K562 (cell line): ENCODE measurements around the gene SHH. TPM values are rescaled to one million over a fixed set of nuclear protein-coding genes. Genes with fewer than 3 reads are reported as not detected.

Source experiments
- ATAC-seq: fragments of 200-7000 bp; cut with Tn5 transposase; 3 replicates; pipeline ENCODE4 v1.9.1; 2020; ENCODE audit warnings: moderate library complexity
- BruUV-seq: library from RNA; stranded (reverse); fragments of 400-500 nt; replicated peaks from 2 replicates; lab custom pipeline; 2021; lab: Mats Ljungman, UMichigan
- CTCF ChIA-PET: fragments of 300-600 bp; formaldehyde crosslinking; extraction: SDS; loops from one replicate; lab custom pipeline; 2021; ENCODE audit warnings: low intra/inter-chr PET ratio; lab: Yijun Ruan, JAX
- POLR2A ChIA-PET: fragments of 300-600, 350-650 bp; sonication (Branson Sonifier 250); formaldehyde crosslinking; extraction: SDS; loops from one replicate; lab custom pipeline; 2021; ENCODE audit warnings: antibody characterized with exemption, inconsistent platforms; lab: Yijun Ruan, JAX
- DNase-seq, 4 experiments: peaks; one replicate each; pipeline versions ENCODE4 v3.0.0 to v3.0.0-alpha.2; 2011 to 2018; ENCODE audit warnings: low spot score in 3 of 4, mixed read lengths in 3 of 4; ENCODE audit errors: extremely low read depth in 1 of 4
- FAIRE-seq: peaks from 2 replicates; lab custom pipeline; 2011; peaks lifted over from hg19 to GRCh38; lab: Jason Lieb, UNC
- H2AFZ ChIP-seq: 2 replicates; pipeline ENCODE4 v1.6.0; 2011; ENCODE audit warnings: low read depth, low read length, control low read depth, inconsistent platforms
- H3K27ac ChIP-seq: fragments of 200-600 bp; 3 replicates; pipeline ENCODE4 v1.8.0; 2011; ENCODE audit warnings: low read depth, mild to moderate bottlenecking, control low read depth, inconsistent platforms, low read length, moderate library complexity, mixed read lengths; ENCODE audit errors: extremely low read depth
- H3K27me3 ChIP-seq, 2 experiments: fragments of 300-600 bp in 1 of 2; 2 replicates in 1 of 2; 3 replicates in 1 of 2; pipeline versions ENCODE4 v1.6.0 to v1.8.0; 2011; ENCODE audit warnings: inconsistent platforms in 2 of 2, low read length in 2 of 2, mild to moderate bottlenecking in 1 of 2, mixed read lengths in 1 of 2, moderate library complexity in 1 of 2; ENCODE audit not compliant: control insufficient read depth in 2 of 2, insufficient read depth in 2 of 2
- H3K36me3 ChIP-seq: fragments of 300-600 bp; 3 replicates; pipeline ENCODE4 v1.8.0; 2011; ENCODE audit warnings: mild to moderate bottlenecking, low read length, inconsistent platforms; ENCODE audit not compliant: control insufficient read depth, insufficient read depth
- H3K4me1 ChIP-seq, 2 experiments: fragments of 200-600 bp in 1 of 2; replicated peaks in 1 of 2; 2 replicates in 1 of 2; 3 replicates in 1 of 2; pipeline versions ENCODE4 v1.5.1 to v1.8.0; 2011; ENCODE audit warnings: inconsistent platforms in 2 of 2, low read length in 2 of 2, mild to moderate bottlenecking in 1 of 2, mixed read lengths in 1 of 2, moderate library complexity in 1 of 2; ENCODE audit not compliant: control insufficient read depth in 2 of 2, insufficient read depth in 2 of 2
- H3K4me2 ChIP-seq: 2 replicates; pipeline ENCODE4 v1.6.1; 2011; ENCODE audit warnings: low read length, control low read depth, inconsistent platforms, mixed read lengths; ENCODE audit not compliant: insufficient read depth
- H3K4me3 ChIP-seq: fragments of 200-600 bp; sonication (generic), shearing (Covaris generic); 2 replicates; pipeline ENCODE4 v1.5.1; 2016; ENCODE audit warnings: control low read depth, inconsistent platforms
- H3K79me2 ChIP-seq: fragments of 200-600 bp; 3 replicates; pipeline ENCODE4 v1.8.0; 2011; ENCODE audit warnings: low read length, inconsistent platforms; ENCODE audit not compliant: control insufficient read depth, insufficient read depth
- H3K9ac ChIP-seq, 2 experiments: 2 replicates each; pipeline versions ENCODE4 v1.6.0 to v1.6.1; 2011; ENCODE audit warnings: low read depth in 2 of 2, low read length in 2 of 2, control low read depth in 1 of 2, inconsistent platforms in 1 of 2, mild to moderate bottlenecking in 1 of 2, mixed read lengths in 1 of 2; ENCODE audit not compliant: insufficient read depth in 1 of 2
- H3K9me1 ChIP-seq: one replicate; pipeline ENCODE4 v1.6.0; 2011; ENCODE audit warnings: inconsistent platforms, mild to moderate bottlenecking, low read length, moderate library complexity; ENCODE audit not compliant: control insufficient read depth, insufficient read depth
- H3K9me3 ChIP-seq: replicated peaks from 2 replicates; pipeline ENCODE4 v1.5.1; 2011; ENCODE audit warnings: low read depth, low read length, inconsistent platforms; ENCODE audit not compliant: control insufficient read depth, insufficient read depth
- H4K20me1 ChIP-seq: replicated peaks from 2 replicates; pipeline ENCODE4 v1.6.1; 2011; ENCODE audit warnings: low read length, inconsistent platforms, mixed read lengths; ENCODE audit not compliant: control insufficient read depth, insufficient read depth
- CHD4 ChIP-seq: fragments of 200-600 bp; sonication (generic); IDR thresholded peaks from 3 replicates; pipeline ENCODE4 v1.6.1; 2012; ENCODE audit warnings: low read depth, mild to moderate bottlenecking, mixed read lengths, low read length, inconsistent platforms; ENCODE audit not compliant: insufficient read depth, insufficient replicate concordance, poor library complexity, severe bottlenecking
- GTF2F1 ChIP-seq: IDR thresholded peaks from 2 replicates; pipeline ENCODE4 v1.6.1; 2011; ENCODE audit warnings: low read depth, low read length, improper control_type of control experiment
- LARP7 ChIP-seq: fragments of 450-650 bp; IDR thresholded peaks from 2 replicates; pipeline ENCODE4 v1.6.1; 2016
- SREBF1 ChIP-seq: fragments of 150-350 bp; IDR thresholded peaks from 2 replicates; pipeline ENCODE4 v1.6.1; 2014; ENCODE audit warnings: antibody characterized with exemption, low read depth, low read length, borderline replicate concordance
- TFAM ChIP-seq: fragments of 250-450 bp; sonication (Bioruptor Pico); conservative IDR thresholded peaks from 2 replicates; pipeline ENCODE4 v1.5.0; 2021; ENCODE audit warnings: mild to moderate bottlenecking, moderate library complexity
- ZNF175 ChIP-seq: fragments of 200-800 bp; sonication (Bioruptor generic); IDR thresholded peaks from 2 replicates; pipeline ENCODE4 v1.6.1; 2016; ENCODE audit warnings: low read depth, mild to moderate bottlenecking, missing genetic modification characterization, missing compliant biosample characterization
- WGBS: fragments of 100-300 bp; shearing (Covaris generic); methylation state at CpG from one replicate; pipeline ENCODE4 v1.1.6; 2016; ENCODE audit warnings: low coverage, mixed read lengths; ENCODE audit not compliant: insufficient coverage; ENCODE audit errors: missing lambda C conversion rate; 5-methylcytosine and 5-hydroxymethylcytosine counted together
- in situ Hi-C: fragments of 300-500 bp; cut with MboI; formaldehyde crosslinking; loops from 4 replicates; pipeline ENCODE4 v1.15.0; 2018; ENCODE audit warnings: inconsistent platforms, mixed read lengths
- intact Hi-C: fragments of 100-400 bp; cut with micrococcal nuclease; formaldehyde crosslinking; loops from 2 replicates; pipeline ENCODE4 v1.14.2; 2022
- polyA plus RNA-seq, 8 experiments: library from polyadenylated mRNA; depleted of rRNA in 4 of 8; stranded (reverse) in 5 of 8; unstranded in 3 of 8; fragments of >200 nt; fragmentation: Nextera tagmentation in 2 of 8; fragmentation: Illumina TruSeq in 1 of 8; extraction: Ambion mirVana in 2 of 8; extraction: Trizol in 1 of 8; gene quantifications; 2 replicates each; pipeline versions ENCODE4 v1.2.1 to v1.2.3, GENCODE V29; 2011 to 2014; ENCODE audit warnings: inconsistent platforms in 1 of 8, missing spikeins in 1 of 8
- total RNA-seq, 7 experiments: library from RNA; depleted of rRNA in 6 of 7; stranded (reverse); fragments of >200 nt in 6 of 7; fragmentation: Illumina TruSeq in 2 of 7; extraction: Trizol in 2 of 7; gene quantifications; 2 replicates each; pipeline versions ENCODE4 v1.2.1 to v1.2.3, GENCODE V29; 2011 to 2021; ENCODE audit warnings: low replicate concordance in 1 of 7
- TF ChIP-seq, protein P1 (sequence below): fragments of 250-450 bp; sonication (Bioruptor Pico); IDR thresholded peaks from 2 replicates; pipeline ENCODE4 v1.9.0; 2021; ENCODE audit warnings: mild to moderate bottlenecking
- TF ChIP-seq, protein P2 (sequence below): fragments of 450-650 bp; formaldehyde crosslinking; conservative IDR thresholded peaks from 2 replicates; pipeline ENCODE4 v1.4.0; 2022; ENCODE audit warnings: mild to moderate bottlenecking, missing genetic modification characterization

Gene SHH
- total and polyA plus RNA-seq, 9 of the 15 experiments (the other 6 are each of a cell fraction or from before 2014, with no cell fraction given), result 0.09 TPM; not detected in 8

DNA sequence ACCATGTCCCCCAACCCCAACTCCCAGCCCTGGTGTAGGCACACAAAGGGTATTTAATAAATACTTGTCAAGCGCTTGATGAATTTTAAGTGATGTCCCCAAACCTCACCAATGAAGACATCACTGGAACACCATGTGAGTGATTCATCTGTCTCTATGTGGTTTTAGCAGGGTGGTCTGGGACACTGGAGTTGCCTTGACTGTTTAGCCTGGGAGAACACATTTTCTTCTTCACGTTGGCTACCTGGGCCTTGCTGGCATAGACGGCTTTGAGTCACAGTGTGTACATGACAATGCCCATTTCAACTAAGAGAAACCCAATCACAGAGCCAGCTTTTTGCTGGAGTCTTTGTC, 24.8 kb upstream of the SHH start:
- DNase-seq (no peak), FAIRE-seq (no peak), ATAC-seq (no peak)
- H3K27ac ChIP-seq, result no peak overlapping the region
- in situ Hi-C loops (no loop called here), intact Hi-C loops (no loop called here)
- H3K27me3 ChIP-seq, result peaks cover 74 to 92% of the 10 kb centered on the region in 2 experiments
- no peaks in the 10 kb centered on the region for H3K9me3 ChIP-seq
- no TSS peak for BruUV-seq
- H2AFZ ChIP-seq, result no peak overlapping the region
- H3K4me2 ChIP-seq, result no peak overlapping the region
- CTCF ChIA-PET, result no interaction called here
- H3K9ac ChIP-seq, result no peak overlapping the region
- H3K4me1 ChIP-seq, result no peaks in the 10 kb centered on the region
- H4K20me1 ChIP-seq, result peaks cover 24% of the 10 kb centered on the region
- no peaks in the 10 kb centered on the region for H3K9me1 ChIP-seq
- WGBS, result 1% methylated on average over 3 of the region's 3 CpGs
- H3K4me3 ChIP-seq, result no peak overlapping the region
- TF ChIP-seq TFAM (CRISPR knock-in tag) (no peak), LARP7 (no peak), SREBF1 (no peak), GTF2F1 (no peak), ZNF175 (CRISPR knock-in tag) (no peak), CHD4 (no peak)
- TF ChIP-seq, protein P1, sequence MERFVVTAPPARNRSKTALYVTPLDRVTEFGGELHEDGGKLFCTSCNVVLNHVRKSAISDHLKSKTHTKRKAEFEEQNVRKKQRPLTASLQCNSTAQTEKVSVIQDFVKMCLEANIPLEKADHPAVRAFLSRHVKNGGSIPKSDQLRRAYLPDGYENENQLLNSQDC (CRISPR knock-in tag), result no peak
- TF ChIP-seq, protein P2, sequence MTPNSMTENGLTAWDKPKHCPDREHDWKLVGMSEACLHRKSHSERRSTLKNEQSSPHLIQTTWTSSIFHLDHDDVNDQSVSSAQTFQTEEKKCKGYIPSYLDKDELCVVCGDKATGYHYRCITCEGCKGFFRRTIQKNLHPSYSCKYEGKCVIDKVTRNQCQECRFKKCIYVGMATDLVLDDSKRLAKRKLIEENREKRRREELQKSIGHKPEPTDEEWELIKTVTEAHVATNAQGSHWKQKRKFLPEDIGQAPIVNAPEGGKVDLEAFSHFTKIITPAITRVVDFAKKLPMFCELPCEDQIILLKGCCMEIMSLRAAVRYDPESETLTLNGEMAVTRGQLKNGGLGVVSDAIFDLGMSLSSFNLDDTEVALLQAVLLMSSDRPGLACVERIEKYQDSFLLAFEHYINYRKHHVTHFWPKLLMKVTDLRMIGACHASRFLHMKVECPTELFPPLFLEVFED, result no peak
- no peaks in the 10 kb centered on the region for H3K36me3 ChIP-seq
- POLR2A ChIA-PET, result interaction anchor here (1.0 kb wide), 1 partner anchor 12 kb away, joined by 4 read pairs; no protein-coding TSS in a partner anchor
- H3K79me2 ChIP-seq, result no peaks in the 10 kb centered on the region
